Esophagus squamous epithelium (tissue), 5 donors: ENCODE data around the gene POU2AF3. TPM values are rescaled to one million over a fixed set of nuclear protein-coding genes. Genes with fewer than 3 reads are reported as not detected.
"Not testable (repeated sequence)": the region's sequence is repeated elsewhere in the genome, so short reads cannot be mapped to it uniquely, and the experiment has no call there.

Experiments
- DNase-seq: peaks from one replicate; lab custom pipeline; 2025; lab: John Stamatoyannopoulos, UW
- H3K27ac ChIP-seq, 4 donors: fragments of 200-600 bp; sonication (generic); one replicate each; pipeline ENCODE4 v1.5.1; 2016 to 2019; ENCODE audit warnings: mild to moderate bottlenecking in 1 of 4
- H3K27me3 ChIP-seq, 4 donors: fragments of 200-600 bp; sonication (generic); 1 replicate in 3 of 4; 2 replicates in 1 of 4; pipeline versions ENCODE4 v1.5.1 to v1.6.0; 2017 to 2021; ENCODE audit warnings: antibody characterized with exemption in 1 of 4
- H3K36me3 ChIP-seq, 3 donors: fragments of 200-600 bp; sonication (generic); one replicate each; pipeline ENCODE4 v1.5.1; 2016 to 2019
- H3K4me1 ChIP-seq, 3 donors: fragments of 200-600 bp; sonication (generic); one replicate each; pipeline ENCODE4 v1.5.1; 2017 to 2019
- H3K4me3 ChIP-seq, 4 donors: fragments of 200-600 bp; sonication (generic); 1 replicate in 3 of 4; 2 replicates in 1 of 4; pipeline ENCODE4 v1.5.1; 2016 to 2019; ENCODE audit warnings: mild to moderate bottlenecking in 2 of 4, moderate library complexity in 1 of 4
- H3K9me3 ChIP-seq, 3 donors: fragments of 200-600 bp; sonication (generic); one replicate each; pipeline ENCODE4 v1.5.1; 2016 to 2019
- POLR2A ChIP-seq, 4 donors: fragments of 450-650 bp; IDR thresholded peaks; one replicate each; pipeline ENCODE4 v1.6.1; 2017; ENCODE audit warnings: antibody characterized with exemption in 4 of 4, mild to moderate bottlenecking in 4 of 4, moderate library complexity in 3 of 4
- WGBS, 2 donors: methylation state at CpG; one replicate each; pipeline ENCODE4 v1.1.5; 2018; 5-methylcytosine and 5-hydroxymethylcytosine counted together
- intact Hi-C: fragments of 100-400 bp; cut with DNase I; formaldehyde crosslinking; loops from one replicate; pipeline ENCODE4 v1.15.0; 2022
- total RNA-seq, 4 donors: library from RNA; depleted of rRNA; stranded (reverse); fragments of >200 nt; gene quantifications; one replicate each; pipeline ENCODE4 v1.1.0, GENCODE V29; 2016
- TF ChIP-seq, protein P1 (sequence below), 6 experiments: fragments of 450-650 bp in 4 of 6; fragments of 200-600 bp in 2 of 6; sonication (generic) in 2 of 6; IDR thresholded peaks; one replicate each; pipeline ENCODE4 v1.5.1; 2016 to 2019; ENCODE audit warnings: antibody characterized with exemption in 6 of 6, mild to moderate bottlenecking in 4 of 6, moderate library complexity in 4 of 6
- donor health status: DM: yes; HTN: yes; CAD: no.

POU2AF3 gene
- total RNA-seq, 4 donors from 2014 or later, result 1.3 to 4.1 (median 2.1) TPM

DNA sequence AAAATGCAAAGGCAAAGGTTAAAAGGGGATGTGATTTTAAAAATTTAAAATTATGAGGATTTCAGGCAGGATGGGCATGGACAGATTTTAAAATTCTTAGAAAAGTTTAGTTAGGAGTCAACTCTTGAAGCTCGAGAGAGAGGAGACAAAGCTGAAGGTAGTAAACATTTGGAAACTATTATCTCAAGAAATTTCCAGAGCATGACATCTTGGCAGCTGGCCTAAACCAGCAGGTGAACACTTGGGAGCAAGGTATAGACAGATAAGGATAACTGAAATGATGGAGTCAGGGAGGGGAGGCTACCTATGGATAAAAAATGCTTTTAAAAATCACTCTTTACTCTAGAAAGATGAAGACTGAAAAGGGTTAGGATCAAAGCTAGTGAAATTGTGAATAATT lies 13.7 kb downstream of the POU2AF3 start:
- Histone ChIP-seq H3K36me3 (no peaks in the 10 kb centered on the region), H3K27ac (no peak overlapping the region), H3K9me3 (no peaks in the 10 kb centered on the region), H3K4me1 (peaks cover 8 to 36% (median 17%) of the 10 kb centered on the region in 3 donors), H3K27me3 (no peaks in the 10 kb centered on the region), H3K4me3 (no peak overlapping the region)
- intact Hi-C loops, result no loop called here
- no peak for TF ChIP-seq POLR2A (IDR thresholded peaks at IDR 0.05)
- TF ChIP-seq, protein P1, sequence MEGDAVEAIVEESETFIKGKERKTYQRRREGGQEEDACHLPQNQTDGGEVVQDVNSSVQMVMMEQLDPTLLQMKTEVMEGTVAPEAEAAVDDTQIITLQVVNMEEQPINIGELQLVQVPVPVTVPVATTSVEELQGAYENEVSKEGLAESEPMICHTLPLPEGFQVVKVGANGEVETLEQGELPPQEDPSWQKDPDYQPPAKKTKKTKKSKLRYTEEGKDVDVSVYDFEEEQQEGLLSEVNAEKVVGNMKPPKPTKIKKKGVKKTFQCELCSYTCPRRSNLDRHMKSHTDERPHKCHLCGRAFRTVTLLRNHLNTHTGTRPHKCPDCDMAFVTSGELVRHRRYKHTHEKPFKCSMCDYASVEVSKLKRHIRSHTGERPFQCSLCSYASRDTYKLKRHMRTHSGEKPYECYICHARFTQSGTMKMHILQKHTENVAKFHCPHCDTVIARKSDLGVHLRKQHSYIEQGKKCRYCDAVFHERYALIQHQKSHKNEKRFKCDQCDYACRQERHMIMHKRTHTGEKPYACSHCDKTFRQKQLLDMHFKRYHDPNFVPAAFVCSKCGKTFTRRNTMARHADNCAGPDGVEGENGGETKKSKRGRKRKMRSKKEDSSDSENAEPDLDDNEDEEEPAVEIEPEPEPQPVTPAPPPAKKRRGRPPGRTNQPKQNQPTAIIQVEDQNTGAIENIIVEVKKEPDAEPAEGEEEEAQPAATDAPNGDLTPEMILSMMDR (IDR thresholded peaks at IDR 0.05), result no peak
- WGBS, 2 donors, result 61 to 73% methylated on average over 1 of the region's 1 CpG
- DNase-seq, result no peak

DNA sequence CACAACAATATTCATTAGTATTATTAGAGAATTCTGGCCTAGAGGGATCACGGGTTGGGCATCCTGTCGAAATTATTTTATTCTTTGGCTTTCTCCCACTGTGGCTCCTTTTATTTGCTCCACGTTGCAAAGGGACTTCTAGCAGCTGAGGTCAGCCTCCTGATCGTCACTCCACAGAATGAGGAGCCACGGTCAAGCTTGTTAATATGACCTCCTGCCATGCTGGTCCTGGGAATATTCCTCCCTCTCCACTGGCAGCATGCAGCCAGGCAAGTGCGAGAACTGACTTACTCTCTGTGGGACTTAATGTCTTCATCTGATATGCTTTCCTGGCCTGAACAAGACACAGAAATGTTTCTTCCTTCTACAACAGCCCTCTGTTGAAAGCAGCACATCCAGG lies 20.9 kb downstream of the POU2AF3 start:
- 85 to 86% methylated on average over 6 of the region's 6 CpGs for WGBS, 2 donors
- no peak overlapping the region for H3K27ac ChIP-seq
- intact Hi-C loops, result no loop called here
- H3K4me1 ChIP-seq, result peaks cover 0 to 7% (median under 1%) of the 10 kb centered on the region in 3 donors
- H3K36me3 ChIP-seq, result no peaks in the 10 kb centered on the region
- no peaks in the 10 kb centered on the region for H3K9me3 ChIP-seq
- H3K27me3 ChIP-seq, result no peaks in the 10 kb centered on the region
- H3K4me3 ChIP-seq, result no peak overlapping the region
- DNase-seq, result no peak
- TF ChIP-seq POLR2A (IDR thresholded peaks at IDR 0.05), result no peak
- TF ChIP-seq, protein P1 (IDR thresholded peaks at IDR 0.05), result no peak

DNA sequence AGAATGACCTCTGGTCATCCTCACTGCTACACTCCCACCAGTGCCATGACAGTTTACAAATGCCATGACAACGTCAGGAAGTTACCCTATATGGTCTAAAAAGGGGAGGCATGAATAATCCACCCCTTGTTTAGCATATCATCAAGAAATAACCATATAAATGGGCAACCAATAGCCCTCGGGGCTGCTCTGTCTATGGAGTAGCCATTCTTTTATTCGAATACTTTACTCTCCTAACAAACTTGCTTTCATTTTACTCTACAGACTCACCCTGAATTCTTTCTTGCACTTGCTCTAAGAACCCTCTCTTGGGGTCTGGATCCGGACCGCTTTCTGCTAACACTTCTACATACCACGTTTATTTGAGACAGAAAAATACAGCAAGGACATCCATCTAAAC lies 21.9 kb downstream of the POU2AF3 start:
- intact Hi-C loops, DNase-seq, H3K27me3 ChIP-seq, H3K9me3 ChIP-seq, H3K36me3 ChIP-seq, H3K27ac ChIP-seq, H3K4me3 ChIP-seq: not testable (repeated sequence)
- 81 to 87% methylated on average over 6 of the region's 6 CpGs for WGBS, 2 donors
- H3K4me1 ChIP-seq, result peaks cover 0 to 11% (median 3%) of the 10 kb centered on the region in 3 donors

DNA sequence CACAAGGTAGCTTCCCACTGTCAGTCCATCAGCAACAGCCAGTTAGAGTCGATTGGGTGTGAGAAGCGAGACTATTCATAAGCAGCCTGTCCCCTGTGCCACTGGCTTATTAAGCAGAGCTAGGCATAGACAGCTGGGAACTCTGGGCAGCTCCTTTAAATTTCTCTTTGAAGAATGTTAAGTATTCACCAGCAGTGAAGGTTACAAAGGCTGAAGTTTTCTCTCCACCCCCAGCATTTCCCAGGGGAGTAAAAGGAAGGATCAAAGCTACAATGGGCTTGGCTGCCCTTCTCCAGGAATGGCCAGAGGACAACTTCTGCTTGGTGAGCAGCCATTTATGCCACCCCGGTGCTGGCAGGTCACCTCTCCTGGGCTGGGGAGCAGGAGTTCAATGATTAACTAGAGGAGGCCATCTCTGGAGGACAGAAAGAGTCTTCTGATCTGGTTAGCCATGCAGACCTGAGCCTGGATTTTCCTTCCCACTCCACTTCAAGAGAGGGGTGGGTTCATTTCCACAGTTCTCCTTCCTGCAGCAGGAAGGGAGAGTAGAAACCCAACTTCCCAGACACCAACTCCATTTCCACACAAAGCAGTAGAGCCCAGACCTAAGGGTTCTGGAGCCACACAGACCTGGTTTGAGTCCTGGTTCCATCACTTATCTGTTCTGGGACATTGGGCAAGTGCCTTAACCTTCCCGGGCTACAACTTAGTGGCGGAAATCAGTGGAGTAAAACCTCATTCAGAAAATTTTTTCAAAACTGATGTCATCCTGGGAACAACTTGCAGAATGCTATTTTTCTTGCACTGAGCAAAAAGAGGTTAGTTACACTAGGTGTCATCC lies 22.6 kb downstream of the POU2AF3 start:
- intact Hi-C loops, result no loop called here
- peaks cover 0 to 11% (median 3%) of the 10 kb centered on the region in 3 donors for H3K4me1 ChIP-seq
- H3K4me3 ChIP-seq, result no peak overlapping the region
- no peak for DNase-seq
- H3K27me3 ChIP-seq, result no peaks in the 10 kb centered on the region
- H3K36me3 ChIP-seq, result no peaks in the 10 kb centered on the region
- 85 to 93% methylated on average over 3 to 4 of the region's 5 CpGs for WGBS, 2 donors
- no peak overlapping the region for H3K27ac ChIP-seq
- TF ChIP-seq POLR2A (IDR thresholded peaks at IDR 0.05), result no peak
- TF ChIP-seq, protein P1 (IDR thresholded peaks at IDR 0.05), result no peak
- no peaks in the 10 kb centered on the region for H3K9me3 ChIP-seq

DNA sequence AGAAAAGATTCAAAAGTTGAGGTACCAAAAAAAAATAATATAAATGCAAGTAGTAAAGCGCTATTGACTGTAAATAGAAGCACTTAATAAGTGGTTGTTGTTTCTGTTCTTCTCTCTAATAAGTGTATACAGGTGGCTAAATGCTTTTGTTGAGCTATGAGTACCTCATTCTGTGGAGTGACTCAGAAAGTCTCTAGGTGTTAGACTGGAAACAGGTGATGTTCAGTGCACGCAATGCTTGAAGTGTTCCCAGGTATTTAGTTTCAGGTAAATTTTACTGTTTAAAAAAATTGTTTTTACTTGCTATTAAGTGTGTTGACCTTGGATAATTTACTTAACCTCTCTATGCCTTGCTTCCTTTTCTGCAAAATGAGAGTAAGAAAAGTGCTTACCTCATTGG lies 24.2 kb downstream of the POU2AF3 start:
- Histone ChIP-seq H3K4me1 (peaks cover 0 to 15% (median 4%) of the 10 kb centered on the region in 3 donors), H3K27ac (no peak overlapping the region), H3K4me3 (no peak overlapping the region), H3K9me3 (no peaks in the 10 kb centered on the region), H3K27me3 (no peaks in the 10 kb centered on the region), H3K36me3 (no peaks in the 10 kb centered on the region)
- TF ChIP-seq, protein P1 (IDR thresholded peaks at IDR 0.05), result no peak
- no peak for TF ChIP-seq POLR2A (IDR thresholded peaks at IDR 0.05)
- no peak for DNase-seq
- WGBS, 2 donors, result 79 to 88% methylated on average over 2 of the region's 2 CpGs
- intact Hi-C loops, result no loop called here
